Activated naive CD4-positive, alpha-beta T cell treated with anti-CD3 and anti-CD28 coated beads, Interleukin-2, amount 50 U/mL, for 72 hours (primary cell): Measurements from ENCODE around the gene SERPINI2. TPM values are rescaled to one million over a fixed set of nuclear protein-coding genes. Genes with fewer than 3 reads are reported as not detected.
"Not testable (repeated sequence)": the region's sequence is repeated elsewhere in the genome, so short reads cannot be mapped to it uniquely, and the experiment has no call there.

Source experiments
- ATAC-seq, 2 donors: fragments of 150-1000 bp; cut with Tn5 transposase; 2 replicates each; pipeline ENCODE4 v1.10.0; 2021; ENCODE audit warnings: mild to moderate bottlenecking in 2 of 2, moderate library complexity in 2 of 2
- DNase-seq, 2 donors: peaks; one replicate each; pipeline ENCODE4 v3.0.0; 2021 to 2022; ENCODE audit warnings: low spot score in 2 of 2
- H3K27ac Mint-ChIP-seq, 2 donors: one replicate each; pipeline ENCODE4 v1.8.0; 2022; ENCODE audit warnings: mild to moderate bottlenecking in 2 of 2, mixed read lengths in 2 of 2
- H3K36me3 Mint-ChIP-seq, 2 donors: one replicate each; pipeline ENCODE4 v1.8.0; 2022; ENCODE audit warnings: mixed read lengths in 2 of 2
- H3K9me3 Mint-ChIP-seq, 2 donors: one replicate each; pipeline ENCODE4 v1.8.0; 2022; ENCODE audit warnings: mixed read lengths in 2 of 2
- total RNA-seq, 2 donors: library from RNA; stranded (reverse); gene quantifications; one replicate each; pipeline ENCODE4 v1.2.3, GENCODE V29; 2022

The SERPINI2 gene
- total RNA-seq, 2 donors from 2014 or later, result not detected

DNA sequence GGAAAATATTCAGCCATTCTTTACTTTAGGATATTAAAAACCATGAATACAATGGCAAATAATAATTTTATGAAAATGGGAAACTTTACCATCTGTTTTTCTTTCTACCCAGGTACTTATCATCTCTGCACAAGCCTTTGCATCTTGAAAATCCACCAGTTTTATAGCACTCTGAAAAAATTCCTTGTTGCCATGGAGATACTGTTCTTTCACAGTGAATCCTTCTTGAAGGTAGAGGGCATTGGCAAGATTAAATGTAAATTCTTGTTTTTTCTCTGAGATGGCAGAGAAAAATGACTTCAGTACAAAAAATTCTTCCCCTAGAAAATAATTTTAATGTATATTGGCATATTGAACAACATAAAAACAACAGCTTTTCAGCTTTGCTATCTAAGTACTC, 6.9 kb downstream of the SERPINI2 start:
- Mint-ChIP-seq H3K36me3 (no peaks in the 10 kb centered on the region), H3K9me3 (no peaks in the 10 kb centered on the region), H3K27ac (no peak overlapping the region)
- ATAC-seq (no peak), DNase-seq (no peak)

DNA sequence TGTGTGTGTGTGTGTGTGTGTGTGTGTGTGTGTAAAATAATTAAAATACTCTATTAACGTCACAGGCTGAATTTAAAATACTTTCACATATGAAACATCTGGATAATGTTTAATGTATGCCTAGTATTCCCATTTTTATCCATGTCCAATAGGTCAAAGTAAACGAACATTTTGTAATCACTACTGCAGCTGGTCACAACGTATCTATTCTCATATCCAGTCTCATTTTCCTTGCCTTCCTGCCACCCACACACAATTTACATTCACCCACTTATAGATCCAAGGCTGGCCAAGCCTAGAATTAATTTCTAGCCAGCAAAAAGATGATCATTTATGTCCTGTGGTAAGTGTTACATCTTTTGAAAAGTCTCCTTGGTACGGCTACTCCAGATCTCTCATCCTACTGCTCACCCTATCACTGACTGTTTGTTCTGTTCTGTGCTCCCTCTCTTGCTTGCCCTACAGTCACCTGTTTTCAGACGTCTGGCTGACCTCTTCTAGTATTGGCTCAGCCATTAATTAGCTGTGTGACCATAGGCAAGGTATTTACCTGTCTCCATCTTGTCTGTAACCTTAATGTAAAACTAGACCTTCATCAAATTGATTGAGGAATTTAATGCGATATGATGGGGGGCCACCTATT, 17.6 kb downstream of the SERPINI2 start:
- DNase-seq (no peak), ATAC-seq (no peak)
- Mint-ChIP-seq H3K27ac (no peak overlapping the region), H3K36me3 (no peaks in the 10 kb centered on the region), H3K9me3 (peaks cover 0 to 3% of the 10 kb centered on the region in 2 donors)

DNA sequence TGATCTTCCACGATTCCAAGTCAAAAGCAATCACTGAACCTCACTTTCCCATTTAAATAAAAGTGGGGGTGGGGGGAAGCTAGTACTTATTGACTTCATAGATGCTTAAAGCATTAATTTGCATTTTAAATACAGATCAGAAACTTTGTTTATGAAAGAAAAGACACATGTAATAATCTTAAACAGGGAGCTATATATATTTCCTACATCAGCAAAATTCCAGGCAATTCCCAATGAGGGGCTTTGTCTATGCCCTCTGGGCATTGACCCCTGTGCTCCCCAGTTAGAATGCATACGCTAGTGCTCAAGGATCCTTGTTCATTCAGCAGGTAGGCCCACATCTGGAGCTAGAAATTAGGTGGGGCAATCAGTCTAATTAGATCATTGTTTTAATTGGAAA, 20.0 kb downstream of the SERPINI2 start:
- ATAC-seq, result no peak
- no peaks in the 10 kb centered on the region for H3K36me3 Mint-ChIP-seq

DNA sequence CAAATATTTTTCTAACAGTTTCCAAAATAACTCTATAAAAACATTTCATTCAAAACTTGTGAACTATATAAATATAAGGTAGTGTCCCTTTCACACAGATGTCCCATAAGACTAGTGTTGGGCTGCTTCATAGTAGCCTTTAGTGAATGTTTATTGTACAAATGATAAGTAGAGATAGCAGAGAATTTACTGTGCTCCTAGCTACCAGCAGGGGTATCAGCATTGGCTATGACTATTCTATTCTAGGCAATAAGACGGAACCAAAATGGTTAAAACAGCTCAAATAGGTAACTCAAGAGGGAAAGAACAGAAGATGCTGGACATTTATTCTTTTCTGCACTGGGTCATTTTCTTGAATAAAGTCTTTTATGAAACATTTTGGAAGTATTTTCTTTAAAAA, 22.6 kb downstream of the SERPINI2 start:
- ATAC-seq (no peak), DNase-seq (no peak)
- no peak overlapping the region for H3K27ac Mint-ChIP-seq
- no peaks in the 10 kb centered on the region for H3K9me3 Mint-ChIP-seq
- H3K36me3 Mint-ChIP-seq, result no peaks in the 10 kb centered on the region

More for the DNA sequence above, 20.0 kb downstream of the SERPINI2 start:
- DNase-seq, result no peak
- Mint-ChIP-seq H3K9me3 (peaks cover 0 to 3% of the 10 kb centered on the region in 2 donors), H3K27ac (no peak overlapping the region)

DNA sequence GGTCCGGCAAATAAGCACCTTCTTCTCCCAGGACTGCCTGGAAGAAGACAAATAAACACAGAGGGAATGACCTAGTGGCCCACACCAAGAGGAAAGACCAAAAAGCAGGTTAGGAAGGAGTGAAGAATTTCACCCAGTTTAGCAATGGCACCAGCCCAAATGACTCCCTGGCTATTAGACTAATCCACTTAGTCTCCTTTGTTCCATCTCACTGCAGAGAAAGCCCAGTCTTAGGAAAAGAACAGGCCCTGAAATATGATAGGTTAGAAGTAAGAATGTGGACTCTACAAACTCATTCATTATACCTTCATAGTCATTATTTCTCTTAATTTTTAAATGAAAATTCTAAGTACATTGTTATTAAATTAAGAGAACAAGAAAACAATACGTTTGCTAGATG, 23.2 kb downstream of the SERPINI2 start:
- H3K27ac Mint-ChIP-seq, result no peak overlapping the region
- no peaks in the 10 kb centered on the region for H3K36me3 Mint-ChIP-seq
- DNase-seq, result no peak
- no peak for ATAC-seq
- no peaks in the 10 kb centered on the region for H3K9me3 Mint-ChIP-seq

DNA sequence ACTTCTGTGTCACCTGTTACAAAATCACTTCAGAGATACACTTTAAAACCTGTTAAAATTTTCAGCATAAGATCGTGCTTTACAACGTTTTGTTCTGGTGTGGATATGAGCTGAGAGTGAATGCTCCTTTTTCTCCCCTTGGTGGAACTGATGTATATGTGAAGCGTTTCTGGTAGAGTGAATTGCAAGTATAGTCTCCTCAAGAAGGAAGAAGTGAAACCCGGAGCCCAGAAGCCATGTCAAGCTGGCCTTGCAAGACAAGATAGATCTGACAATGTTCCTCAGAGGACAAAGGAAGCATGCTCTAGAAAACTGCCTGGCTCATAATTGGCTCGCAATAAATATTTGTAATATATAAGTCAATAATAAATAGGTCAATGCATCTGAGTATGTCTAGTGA, 23.6 kb downstream of the SERPINI2 start:
- no peaks in the 10 kb centered on the region for H3K9me3 Mint-ChIP-seq
- DNase-seq (no peak), ATAC-seq (no peak)
- H3K36me3 Mint-ChIP-seq, result no peaks in the 10 kb centered on the region
- H3K27ac Mint-ChIP-seq, result no peak overlapping the region

DNA sequence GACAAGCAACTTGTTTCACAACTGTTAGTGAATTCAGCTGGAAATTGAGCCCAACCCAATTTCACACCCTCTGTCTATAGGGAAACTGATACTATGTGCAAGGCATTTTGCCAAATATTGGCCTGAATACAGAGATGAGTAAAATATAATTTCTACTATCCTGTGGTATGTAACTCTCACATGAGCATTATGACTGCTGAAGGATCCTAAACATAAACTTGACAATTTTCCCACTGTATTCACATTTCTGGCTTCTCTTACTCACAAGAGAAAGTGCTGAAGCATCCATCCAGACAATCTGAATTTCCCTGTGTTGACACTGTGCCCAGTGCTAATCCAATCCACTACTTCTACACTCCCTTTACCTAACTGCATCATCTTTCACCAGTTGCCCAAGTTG, 28.4 kb downstream of the SERPINI2 start:
- DNase-seq (no peak), ATAC-seq (no peak)
- Mint-ChIP-seq H3K36me3 (no peaks in the 10 kb centered on the region), H3K9me3 (no peaks in the 10 kb centered on the region), H3K27ac (no peak overlapping the region)

DNA sequence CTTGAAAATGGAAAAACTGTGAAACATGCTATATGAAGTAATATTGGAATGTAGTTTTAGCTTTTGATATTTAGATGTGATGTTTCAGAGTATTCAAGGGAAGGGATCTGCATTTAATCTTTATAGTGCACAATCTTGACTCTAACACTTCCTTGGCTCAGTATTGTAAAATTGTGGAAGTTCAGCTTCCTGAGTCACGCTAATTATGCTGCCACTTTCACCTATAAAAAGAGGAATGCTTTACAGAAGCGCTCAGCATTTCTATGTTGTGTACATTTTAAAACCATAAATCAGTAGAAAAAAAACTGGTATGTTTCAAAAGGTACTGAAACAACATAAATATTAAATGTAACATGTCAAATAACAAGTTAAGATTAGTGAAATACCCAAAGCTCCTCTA, 32.6 kb downstream of the SERPINI2 start:
- no peak overlapping the region for H3K27ac Mint-ChIP-seq
- H3K36me3 Mint-ChIP-seq, result no peaks in the 10 kb centered on the region
- no peak for DNase-seq
- H3K9me3 Mint-ChIP-seq, result no peaks in the 10 kb centered on the region
- no peak for ATAC-seq

DNA sequence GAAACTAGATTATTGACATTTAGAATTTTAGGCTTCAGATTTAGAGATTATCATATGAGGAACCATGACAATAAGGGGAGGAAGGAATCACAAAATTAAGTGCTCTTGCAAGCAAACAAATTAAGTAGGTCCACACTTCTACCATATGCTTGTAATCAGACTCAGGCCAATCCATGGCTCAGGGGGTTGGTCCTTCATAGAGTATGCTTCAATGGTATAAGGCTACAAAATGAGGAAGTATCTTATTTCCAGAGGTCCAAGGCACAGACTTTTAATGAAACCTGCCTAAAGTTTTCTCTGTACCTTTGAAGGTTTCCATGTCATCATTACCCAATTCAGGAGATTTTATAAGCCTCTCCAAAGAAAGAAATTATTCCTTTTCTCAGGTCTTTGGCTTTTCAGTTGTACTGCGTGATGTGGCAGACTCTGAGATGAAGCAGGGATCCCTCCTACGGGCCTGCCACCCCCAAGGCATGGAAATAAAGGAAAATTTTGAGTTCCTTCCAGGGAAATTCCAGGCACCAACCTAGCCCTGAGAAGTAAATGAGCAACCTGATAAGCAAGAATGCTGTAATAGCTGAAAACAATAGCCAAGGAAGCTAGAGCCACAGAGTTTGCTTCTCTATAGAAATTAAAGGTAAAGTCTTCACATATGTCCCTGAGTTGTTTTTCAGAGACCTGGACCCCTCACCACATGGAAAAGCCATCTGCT, 36.3 kb downstream of the SERPINI2 start:
- DNase-seq (no peak), ATAC-seq (no peak)
- Mint-ChIP-seq H3K9me3 (no peaks in the 10 kb centered on the region), H3K36me3 (no peaks in the 10 kb centered on the region), H3K27ac (no peak overlapping the region)

DNA sequence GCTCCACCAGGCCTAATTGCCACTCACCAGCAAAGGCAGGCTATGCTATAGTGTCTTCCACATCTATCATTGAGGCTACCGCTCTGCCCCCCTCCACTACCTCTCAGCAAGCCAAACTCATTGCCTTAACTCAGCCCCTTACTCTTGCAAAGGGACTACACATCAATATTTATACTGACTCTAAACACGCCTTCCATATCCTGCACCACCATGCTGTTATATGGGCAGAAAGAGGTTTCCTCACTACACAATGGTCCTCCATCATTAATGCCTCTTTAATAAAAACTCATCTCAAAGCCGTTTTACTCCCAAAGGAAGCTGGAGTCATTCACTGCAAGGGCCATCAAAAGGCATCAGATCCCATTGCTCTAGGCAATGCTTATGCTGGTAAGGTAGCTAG, 46.9 kb downstream of the SERPINI2 start:
- H3K9me3 Mint-ChIP-seq, ATAC-seq, H3K27ac Mint-ChIP-seq, DNase-seq, H3K36me3 Mint-ChIP-seq: not testable (repeated sequence)

DNA sequence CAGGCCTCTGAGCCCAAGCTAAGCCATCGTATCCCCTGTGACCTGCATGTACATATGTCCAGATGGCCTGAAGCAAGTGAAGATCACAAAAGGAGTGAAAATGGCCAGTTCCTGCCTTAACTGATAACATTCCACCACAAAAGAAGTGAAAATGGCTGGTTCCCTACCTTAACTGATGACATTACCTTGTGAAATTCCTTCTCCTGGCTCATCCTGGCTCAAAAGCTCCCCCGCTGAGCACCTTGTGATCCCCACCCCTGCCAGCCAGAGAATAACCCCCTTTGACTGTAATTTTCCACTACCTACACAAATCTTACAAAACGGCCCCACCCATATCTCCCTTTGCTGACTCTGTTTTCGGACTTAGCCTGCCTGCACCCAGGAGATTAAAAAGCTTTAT, 51.4 kb downstream of the SERPINI2 start:
- not testable (repeated sequence) for H3K27ac Mint-ChIP-seq, H3K36me3 Mint-ChIP-seq, H3K9me3 Mint-ChIP-seq, ATAC-seq, DNase-seq

DNA sequence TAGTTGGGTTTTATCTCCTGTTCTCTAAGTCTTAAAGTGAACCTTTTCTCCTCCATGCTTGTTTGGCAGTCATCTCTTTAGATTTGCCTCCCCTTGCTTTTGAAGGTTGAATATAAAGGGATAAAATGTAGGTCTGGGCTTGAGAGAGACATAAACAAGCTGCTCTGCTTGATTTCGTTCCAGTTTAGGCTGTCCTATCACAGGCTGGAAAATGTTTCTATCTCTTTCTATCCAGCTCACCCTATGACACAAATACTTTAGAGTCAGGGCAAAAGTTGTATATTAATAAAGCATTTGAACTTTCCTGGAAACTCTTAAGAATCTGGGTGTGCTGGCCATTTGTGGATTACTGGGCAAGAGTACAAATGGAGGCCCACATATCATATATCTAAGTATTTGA, 64.2 kb downstream of the SERPINI2 start:
- H3K36me3 Mint-ChIP-seq, result no peaks in the 10 kb centered on the region
- H3K9me3 Mint-ChIP-seq, result no peaks in the 10 kb centered on the region
- DNase-seq (no peak), ATAC-seq (no peak)
- no peak overlapping the region for H3K27ac Mint-ChIP-seq

DNA sequence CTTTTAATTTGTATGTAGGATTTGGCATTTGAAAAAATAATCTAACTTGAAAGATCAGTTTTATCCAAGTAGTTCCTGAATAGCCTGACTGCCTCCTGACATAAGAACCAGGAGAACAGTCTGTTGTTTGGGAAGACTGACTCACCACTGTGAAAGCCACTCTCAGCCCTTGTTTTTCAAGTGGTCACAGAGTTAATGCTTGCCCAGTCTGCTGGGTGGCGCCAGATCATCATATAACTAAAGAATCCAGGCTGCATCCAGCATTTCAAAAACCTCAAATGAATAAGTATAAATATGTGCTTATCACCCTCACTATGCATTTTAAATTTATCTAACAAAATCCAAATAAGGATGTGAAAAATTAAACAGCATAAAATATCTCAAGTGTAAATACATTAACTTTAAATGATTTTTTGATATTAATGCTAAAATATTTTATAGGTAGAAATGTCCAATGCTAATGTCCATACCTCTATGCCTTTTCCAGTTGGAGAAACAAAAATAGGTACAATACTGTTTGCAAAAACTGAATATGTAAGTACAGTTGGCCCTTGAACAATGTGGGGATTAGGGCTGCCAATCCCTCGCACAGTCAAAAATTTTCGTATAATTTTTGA, 66.9 kb downstream of the SERPINI2 start:
- ATAC-seq (peak in 1 of 2 donors; percentile 63), DNase-seq (no peak)
- no peaks in the 10 kb centered on the region for H3K36me3 Mint-ChIP-seq
- H3K9me3 Mint-ChIP-seq, result no peaks in the 10 kb centered on the region
- no peak overlapping the region for H3K27ac Mint-ChIP-seq

DNA sequence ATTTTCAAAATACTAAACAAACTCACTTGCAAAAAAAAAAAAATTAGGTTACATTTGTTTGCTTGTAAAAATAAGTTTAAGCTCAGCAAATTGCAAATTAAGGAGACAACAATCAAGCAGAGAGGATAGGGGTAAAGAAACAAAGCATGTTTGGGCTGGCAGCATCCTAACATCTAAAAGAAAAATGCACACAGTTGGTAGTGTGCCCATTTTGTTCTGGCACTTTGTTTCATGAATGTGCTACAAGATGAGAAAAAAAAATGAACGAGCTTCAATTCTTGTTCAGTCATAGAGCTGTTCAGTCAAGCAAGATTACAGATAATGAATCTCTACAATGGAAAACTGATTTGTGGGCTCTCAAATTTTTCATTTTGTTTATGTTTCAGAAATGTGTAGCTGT, 76.0 kb downstream of the SERPINI2 start:
- Mint-ChIP-seq H3K9me3 (no peaks in the 10 kb centered on the region), H3K27ac (no peak overlapping the region), H3K36me3 (no peaks in the 10 kb centered on the region)
- DNase-seq, result no peak
- ATAC-seq, result no peak

DNA sequence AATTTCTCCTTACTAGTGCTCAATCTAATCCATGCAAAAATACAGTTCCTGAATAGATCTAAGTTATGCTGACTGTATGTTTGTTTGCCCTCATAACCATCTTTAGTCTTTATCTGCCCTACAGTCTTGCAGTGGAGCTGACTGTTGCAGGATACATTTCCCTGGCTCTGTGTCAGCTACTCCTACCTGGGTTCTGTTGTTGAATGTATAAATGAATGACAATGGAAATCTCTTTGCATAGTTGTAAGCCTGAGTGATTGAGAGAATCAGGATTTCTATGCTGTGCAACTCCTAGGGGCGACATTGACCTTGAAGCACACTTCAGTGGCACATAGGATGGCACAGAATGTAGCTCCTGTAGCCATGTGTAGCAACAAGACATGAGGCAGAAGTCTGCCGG, 77.8 kb downstream of the SERPINI2 start:
- Mint-ChIP-seq H3K9me3 (no peaks in the 10 kb centered on the region), H3K27ac (no peak overlapping the region), H3K36me3 (no peaks in the 10 kb centered on the region)
- no peak for ATAC-seq
- DNase-seq, result no peak

DNA sequence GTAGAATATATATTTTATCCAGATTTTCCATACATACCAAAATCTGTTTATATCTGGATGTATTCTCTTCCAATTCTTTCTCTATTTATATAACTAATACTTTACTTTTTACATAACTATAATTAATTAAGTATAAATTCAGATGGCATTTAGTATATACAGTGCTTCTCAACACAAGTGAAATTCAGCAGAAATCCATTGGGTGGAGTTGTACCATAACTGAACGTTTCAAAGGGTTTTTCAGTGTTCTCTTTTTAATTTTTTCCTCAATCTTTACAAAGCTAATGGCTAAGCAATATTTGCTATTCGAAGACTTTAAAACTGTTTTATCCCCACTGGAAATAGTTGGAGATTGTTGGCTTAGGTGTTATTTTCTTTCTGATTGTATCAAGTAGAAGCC, 79.8 kb downstream of the SERPINI2 start:
- H3K9me3 Mint-ChIP-seq, result no peaks in the 10 kb centered on the region
- no peak for DNase-seq
- ATAC-seq, result no peak
- H3K27ac Mint-ChIP-seq, result no peak overlapping the region
- no peaks in the 10 kb centered on the region for H3K36me3 Mint-ChIP-seq
